ENCODE measurements around the gene SLC12A8.

GRCh38 chr3:125080077-125080476 is 132.5 kb downstream of the SLC12A8 start:
- TF ChIP-seq MAX (IDR thresholded peaks at IDR 0.05) (no peak), GLI4 (CRISPR knock-in tag; IDR thresholded peaks at IDR 0.05; ENCODE audit: borderline replicate concordance) (no peak)

All from HepG2 (cell line).